ENCODE results near the gene YIF1A. TPM values are rescaled to one million over a fixed set of nuclear protein-coding genes. Genes with fewer than 3 reads are reported as not detected.

Gene YIF1A
- total RNA-seq, 1 experiment from 2014 or later, result 64.3 TPM

DNA sequence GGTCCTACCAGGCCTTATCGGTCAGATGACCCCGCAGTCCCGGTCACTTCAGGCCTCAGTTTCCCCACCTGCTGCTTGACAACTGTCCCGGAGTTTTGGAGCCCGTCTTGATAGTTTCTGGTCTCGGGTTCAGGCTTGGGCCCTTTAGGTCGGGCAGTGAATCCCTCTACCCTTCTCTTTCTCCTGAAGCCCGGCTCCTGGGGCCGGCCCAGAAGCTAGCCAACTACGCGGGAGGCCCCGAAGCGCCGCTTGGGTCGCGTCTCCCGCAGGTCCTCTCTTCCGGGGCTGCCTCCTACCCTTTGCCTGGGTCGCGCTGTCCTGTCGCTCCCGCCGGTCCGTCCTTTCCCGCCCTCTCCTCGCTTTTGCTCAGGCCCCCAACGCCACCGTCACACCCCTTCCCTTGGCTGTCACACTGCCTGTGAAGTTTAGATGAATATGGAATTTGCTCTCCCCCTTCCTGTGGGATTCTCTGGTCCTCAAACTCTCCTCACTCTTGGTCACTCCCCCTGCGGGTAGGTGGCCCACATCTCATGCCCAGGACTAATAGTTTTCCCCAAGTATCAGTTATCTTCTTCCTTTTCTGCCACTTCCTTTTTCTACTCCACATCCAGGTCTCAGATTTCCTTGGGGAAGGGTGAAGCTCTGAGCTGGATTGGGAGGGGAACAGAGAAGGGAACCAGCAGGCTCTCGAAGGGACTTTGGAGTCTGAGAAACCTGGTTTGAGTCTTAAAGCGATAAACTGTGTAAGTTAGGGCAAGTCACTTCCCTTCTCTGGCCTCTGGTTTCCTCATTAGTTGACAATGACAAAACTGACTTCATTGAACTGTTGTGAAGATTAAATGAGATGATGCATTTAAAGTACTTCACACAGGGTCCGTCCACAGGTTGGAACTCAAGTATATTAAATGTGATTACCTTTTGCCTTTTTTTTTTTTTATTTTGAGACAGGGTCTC is 19.7 kb downstream of the YIF1A start:
- H3K4me1 ChIP-seq (ENCODE audit: insufficient read depth, low read length), result no peaks in the 10 kb centered on the region
- no peak overlapping the region for H4K8ac ChIP-seq (replicated peaks; ENCODE audit: insufficient read length, low read depth, low read length)
- peaks cover 15 to 45% (median 40%) of the 10 kb centered on the region in 3 experiments for H3K36me3 Mint-ChIP-seq (ENCODE audit: insufficient read depth in 1 of 3, low read depth in 3 of 3)
- no peak overlapping the region for H2AK5ac ChIP-seq (ENCODE audit: insufficient read length, low read length)
- no peak overlapping the region for H3K23ac ChIP-seq (ENCODE audit: insufficient read length, low read depth, low read length)
- H4K91ac ChIP-seq (ENCODE audit: insufficient read length, low read depth, low read length), result no peak overlapping the region
- no peak overlapping the region for H2BK15ac ChIP-seq (ENCODE audit: low read depth, low read length)
- no peak overlapping the region for H2BK5ac ChIP-seq (ENCODE audit: insufficient read length, low read length)
- H3K27me3 Mint-ChIP-seq (ENCODE audit: low read depth), result no peaks in the 10 kb centered on the region; the same call in 1 of the 2 replicates
- H2BK20ac ChIP-seq (ENCODE audit: low read depth, low read length, poor library complexity, severe bottlenecking), result no peak overlapping the region
- peak; percentile 65 for DNase-seq
- no CpG with 5 or more reads among the region's 32 CpGs for WGBS (ENCODE audit: extremely low coverage, insufficient read length, low lambda C conversion rate)
- H3K23me2 ChIP-seq (ENCODE audit: insufficient read length, low read depth, low read length, poor library complexity, severe bottlenecking), result peaks cover 10% of the 10 kb centered on the region
- no peaks in the 10 kb centered on the region for H3K27me3 ChIP-seq (ENCODE audit: insufficient read depth, low read length)
- H3K56ac ChIP-seq (ENCODE audit: insufficient read length, low read depth, low read length), result no peak overlapping the region
- no peak overlapping the region for H2BK12ac ChIP-seq (ENCODE audit: insufficient read length, low read depth, low read length)
- peaks cover 20 to 22% of the 10 kb centered on the region in 2 experiments for H3K4me1 Mint-ChIP-seq
- H3K27ac Mint-ChIP-seq, result peak overlapping the region; percentile 93 to 98 (median 94)
- H3K79me2 ChIP-seq (ENCODE audit: insufficient read depth, low read length), result peaks cover 5% of the 10 kb centered on the region; the same call in 1 of the 2 replicates
- no peak overlapping the region for H3K4ac ChIP-seq (ENCODE audit: low read depth, low read length)
- peak overlapping the region; percentile 66 for H3K9ac ChIP-seq (ENCODE audit: extremely low read depth, insufficient read length, low read length)
- peak overlapping the region; percentile 89 to 98 for H3K4me3 Mint-ChIP-seq
- H3K9me3 ChIP-seq (ENCODE audit: control insufficient read depth, low read depth, low read length), result no peaks in the 10 kb centered on the region
- H3K79me1 ChIP-seq (ENCODE audit: insufficient read depth, low read depth, low read length, poor library complexity, severe bottlenecking), result no peaks in the 10 kb centered on the region
- H4K5ac ChIP-seq (ENCODE audit: insufficient read length, low read depth, low read length), result no peak overlapping the region
- no peak overlapping the region for H3K18ac ChIP-seq (ENCODE audit: insufficient read length, low read depth, low read length)
- H3K14ac ChIP-seq (ENCODE audit: insufficient read depth, low read length), result no peak overlapping the region
- TF ChIP-seq, protein P1, sequence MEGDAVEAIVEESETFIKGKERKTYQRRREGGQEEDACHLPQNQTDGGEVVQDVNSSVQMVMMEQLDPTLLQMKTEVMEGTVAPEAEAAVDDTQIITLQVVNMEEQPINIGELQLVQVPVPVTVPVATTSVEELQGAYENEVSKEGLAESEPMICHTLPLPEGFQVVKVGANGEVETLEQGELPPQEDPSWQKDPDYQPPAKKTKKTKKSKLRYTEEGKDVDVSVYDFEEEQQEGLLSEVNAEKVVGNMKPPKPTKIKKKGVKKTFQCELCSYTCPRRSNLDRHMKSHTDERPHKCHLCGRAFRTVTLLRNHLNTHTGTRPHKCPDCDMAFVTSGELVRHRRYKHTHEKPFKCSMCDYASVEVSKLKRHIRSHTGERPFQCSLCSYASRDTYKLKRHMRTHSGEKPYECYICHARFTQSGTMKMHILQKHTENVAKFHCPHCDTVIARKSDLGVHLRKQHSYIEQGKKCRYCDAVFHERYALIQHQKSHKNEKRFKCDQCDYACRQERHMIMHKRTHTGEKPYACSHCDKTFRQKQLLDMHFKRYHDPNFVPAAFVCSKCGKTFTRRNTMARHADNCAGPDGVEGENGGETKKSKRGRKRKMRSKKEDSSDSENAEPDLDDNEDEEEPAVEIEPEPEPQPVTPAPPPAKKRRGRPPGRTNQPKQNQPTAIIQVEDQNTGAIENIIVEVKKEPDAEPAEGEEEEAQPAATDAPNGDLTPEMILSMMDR (conservative IDR thresholded peaks at IDR 0.05), result peak; percentile 55
- H3K4me2 ChIP-seq (ENCODE audit: insufficient read depth, insufficient read length, low read length), result peak overlapping the region; percentile 95
- H4K20me1 ChIP-seq (ENCODE audit: control insufficient read depth, insufficient read depth, insufficient read length), result peaks cover 1% of the 10 kb centered on the region
- H3K9me3 Mint-ChIP-seq, result no peaks in the 10 kb centered on the region
- no peak overlapping the region for H3T11ph ChIP-seq (ENCODE audit: low read length)
- H2BK120ac ChIP-seq (ENCODE audit: low read depth, low read length, poor library complexity, severe bottlenecking), result no peak overlapping the region
- no peak overlapping the region for H2AFZ ChIP-seq (ENCODE audit: low read length)
- H3K27ac ChIP-seq (ENCODE audit: insufficient read length, low read depth, low read length), result no peak overlapping the region

Data from H9 (cell line).